Karpas-422 (cell line): Measurements from ENCODE around the gene GPC1. TPM values are rescaled to one million over a fixed set of nuclear protein-coding genes. Genes with fewer than 3 reads are reported as not detected.

Experiments
- DNase-seq: peaks from one replicate; pipeline ENCODE4 v3.0.0-alpha.2; 2015
- H2AFZ ChIP-seq: fragments of 200-600 bp; sonication (generic); 2 replicates; pipeline ENCODE4 v1.6.1; 2014; ENCODE audit warnings: antibody characterized with exemption, low read length, mixed read lengths
- H3K27ac ChIP-seq: fragments of 200-600 bp; sonication (generic); 2 replicates; pipeline ENCODE4 v1.5.1; 2014; ENCODE audit warnings: mild to moderate bottlenecking, low read length, moderate library complexity
- H3K27me3 ChIP-seq: fragments of 200-600 bp; sonication (generic); 2 replicates; pipeline ENCODE4 v1.6.1; 2014; ENCODE audit warnings: low read length, mixed read lengths
- H3K36me3 ChIP-seq: fragments of 200-600 bp; sonication (generic); 2 replicates; pipeline ENCODE4 v1.6.1; 2014; ENCODE audit warnings: low read length, mixed read lengths; ENCODE audit not compliant: insufficient read depth
- H3K4me1 ChIP-seq: fragments of 200-600 bp; sonication (generic); 2 replicates; pipeline ENCODE4 v1.6.1; 2014; ENCODE audit warnings: mild to moderate bottlenecking, low read length, mixed read lengths
- H3K4me2 ChIP-seq: fragments of 200-600 bp; sonication (generic); 2 replicates; pipeline ENCODE4 v1.6.1; 2014; ENCODE audit warnings: low read length, low read depth, mild to moderate bottlenecking; ENCODE audit not compliant: poor library complexity, severe bottlenecking
- H3K4me3 ChIP-seq: fragments of 200-600 bp; sonication (generic); 2 replicates; pipeline ENCODE4 v1.5.1; 2014; ENCODE audit warnings: mild to moderate bottlenecking, antibody characterized with exemption, low read length, mixed read lengths
- H3K79me2 ChIP-seq: fragments of 200-600 bp; sonication (generic); 2 replicates; pipeline ENCODE4 v1.6.1; 2014; ENCODE audit warnings: mild to moderate bottlenecking, low read length, mixed read lengths
- H3K9ac ChIP-seq: fragments of 200-600 bp; sonication (generic); 2 replicates; pipeline ENCODE4 v1.6.0; 2014; ENCODE audit warnings: low read length
- H3K9me2 ChIP-seq: fragments of 200-600 bp; sonication (generic), shearing (Covaris generic); replicated peaks from 2 replicates; pipeline ENCODE4 v1.6.0; 2014; ENCODE audit warnings: mild to moderate bottlenecking, low read length, moderate library complexity; ENCODE audit not compliant: insufficient read depth
- H3K9me3 ChIP-seq: fragments of 300-700, 200-600 bp; sonication (generic); 2 replicates; pipeline ENCODE4 v1.6.1; 2014; ENCODE audit warnings: low read length, mixed read lengths
- H4K20me1 ChIP-seq: fragments of 200-600 bp; sonication (generic); 2 replicates; pipeline ENCODE4 v1.6.1; 2014; ENCODE audit warnings: mild to moderate bottlenecking, antibody characterized with exemption, low read length, low read depth; ENCODE audit not compliant: insufficient read depth
- total RNA-seq: library from RNA; depleted of rRNA; stranded (reverse); fragments of >200 nt; shearing (Covaris generic); gene quantifications from 2 replicates; pipeline ENCODE4 v1.2.3, GENCODE V29; 2014; ENCODE audit warnings: low replicate concordance

Gene GPC1
- total RNA-seq, 1 experiment from 2014 or later = 0.60 TPM

- DNase-seq = no peak
These were observed 18.6 kb upstream of the GPC1 start for GRCh38 chr2:240416821-240417220.

GRCh38 chr2:240418311-240418710 lies 17.2 kb upstream of the GPC1 start:
- H3K79me2 ChIP-seq = no peaks in the 10 kb centered on the region
- H3K9me3 ChIP-seq = peaks cover 24% of the 10 kb centered on the region
- no peaks in the 10 kb centered on the region for H3K9me2 ChIP-seq
- no peak overlapping the region for H2AFZ ChIP-seq
- H4K20me1 ChIP-seq = no peaks in the 10 kb centered on the region
- no peak overlapping the region for H3K4me2 ChIP-seq
- no peaks in the 10 kb centered on the region for H3K36me3 ChIP-seq
- no peak overlapping the region for H3K9ac ChIP-seq
- H3K27ac ChIP-seq = no peak overlapping the region
- H3K4me3 ChIP-seq = no peak overlapping the region
- DNase-seq = no peak
- no peaks in the 10 kb centered on the region for H3K27me3 ChIP-seq
- H3K4me1 ChIP-seq = no peaks in the 10 kb centered on the region

More at GRCh38 chr2:240416821-240417220, 18.6 kb upstream of the GPC1 start:
- Histone ChIP-seq H3K9ac (no peak overlapping the region), H2AFZ (no peak overlapping the region), H3K4me3 (no peak overlapping the region), H3K9me3 (peaks cover 18% of the 10 kb centered on the region), H3K27me3 (no peaks in the 10 kb centered on the region), H3K4me1 (no peaks in the 10 kb centered on the region), H4K20me1 (no peaks in the 10 kb centered on the region), H3K9me2 (no peaks in the 10 kb centered on the region), H3K27ac (no peak overlapping the region), H3K4me2 (no peak overlapping the region), H3K79me2 (no peaks in the 10 kb centered on the region), H3K36me3 (no peaks in the 10 kb centered on the region)

GRCh38 chr2:240419271-240419670 lies 16.2 kb upstream of the GPC1 start:
- Histone ChIP-seq H3K27ac (no peak overlapping the region), H3K27me3 (no peaks in the 10 kb centered on the region), H3K4me1 (no peaks in the 10 kb centered on the region), H2AFZ (no peak overlapping the region), H3K36me3 (no peaks in the 10 kb centered on the region), H4K20me1 (no peaks in the 10 kb centered on the region), H3K9me3 (peaks cover 24% of the 10 kb centered on the region), H3K4me2 (no peak overlapping the region), H3K4me3 (no peak overlapping the region), H3K9ac (no peak overlapping the region), H3K79me2 (no peaks in the 10 kb centered on the region), H3K9me2 (no peaks in the 10 kb centered on the region)
- no peak for DNase-seq

GRCh38 chr2:240419723-240420122 lies 15.7 kb upstream of the GPC1 start:
- no peaks in the 10 kb centered on the region for H3K79me2 ChIP-seq
- H4K20me1 ChIP-seq = no peaks in the 10 kb centered on the region
- H3K27ac ChIP-seq = no peak overlapping the region
- H3K4me2 ChIP-seq = no peak overlapping the region
- no peak overlapping the region for H3K9ac ChIP-seq
- H3K9me3 ChIP-seq = peaks cover 24% of the 10 kb centered on the region
- H3K4me3 ChIP-seq = no peak overlapping the region
- no peaks in the 10 kb centered on the region for H3K9me2 ChIP-seq
- no peaks in the 10 kb centered on the region for H3K27me3 ChIP-seq
- no peaks in the 10 kb centered on the region for H3K36me3 ChIP-seq
- H2AFZ ChIP-seq = no peak overlapping the region
- no peaks in the 10 kb centered on the region for H3K4me1 ChIP-seq
- no peak for DNase-seq

GRCh38 chr2:240420206-240421104 lies 15.0 kb upstream of the GPC1 start:
- Histone ChIP-seq H3K4me2 (no peak overlapping the region), H3K27me3 (no peaks in the 10 kb centered on the region), H3K36me3 (no peaks in the 10 kb centered on the region), H3K9ac (no peak overlapping the region), H2AFZ (no peak overlapping the region), H3K9me3 (peaks cover 24% of the 10 kb centered on the region), H3K9me2 (no peaks in the 10 kb centered on the region), H3K4me3 (no peak overlapping the region), H4K20me1 (no peaks in the 10 kb centered on the region), H3K79me2 (no peaks in the 10 kb centered on the region), H3K27ac (no peak overlapping the region), H3K4me1 (no peaks in the 10 kb centered on the region)
- DNase-seq = no peak

- no peaks in the 10 kb centered on the region for H3K9me2 ChIP-seq
- no peak overlapping the region for H3K9ac ChIP-seq
- no peak overlapping the region for H3K27ac ChIP-seq
- DNase-seq = no peak
- H3K27me3 ChIP-seq = no peaks in the 10 kb centered on the region
- no peaks in the 10 kb centered on the region for H3K4me1 ChIP-seq
- no peaks in the 10 kb centered on the region for H3K79me2 ChIP-seq
- no peaks in the 10 kb centered on the region for H3K36me3 ChIP-seq
- H4K20me1 ChIP-seq = no peaks in the 10 kb centered on the region
- H3K4me3 ChIP-seq = no peak overlapping the region
- H3K4me2 ChIP-seq = no peak overlapping the region
- H3K9me3 ChIP-seq = peaks cover 24% of the 10 kb centered on the region
- no peak overlapping the region for H2AFZ ChIP-seq
These were observed 14.1 kb upstream of the GPC1 start for GRCh38 chr2:240421381-240421780.

- no peaks in the 10 kb centered on the region for H3K79me2 ChIP-seq
- H3K4me1 ChIP-seq = peaks cover 9% of the 10 kb centered on the region
- no peak overlapping the region for H3K9ac ChIP-seq
- H2AFZ ChIP-seq = no peak overlapping the region
- H3K4me2 ChIP-seq = no peak overlapping the region
- H4K20me1 ChIP-seq = no peaks in the 10 kb centered on the region
- peaks cover 24% of the 10 kb centered on the region for H3K9me3 ChIP-seq
- H3K9me2 ChIP-seq = no peaks in the 10 kb centered on the region
- no peak overlapping the region for H3K4me3 ChIP-seq
- no peaks in the 10 kb centered on the region for H3K27me3 ChIP-seq
- DNase-seq = no peak
- no peaks in the 10 kb centered on the region for H3K36me3 ChIP-seq
- no peak overlapping the region for H3K27ac ChIP-seq
These were observed 12.7 kb upstream of the GPC1 start for GRCh38 chr2:240422658-240423329.

GRCh38 chr2:240423788-240424191 lies 11.7 kb upstream of the GPC1 start:
- Histone ChIP-seq H3K4me1 (peaks cover 19% of the 10 kb centered on the region), H3K27ac (no peak overlapping the region), H3K4me3 (no peak overlapping the region), H4K20me1 (no peaks in the 10 kb centered on the region), H3K27me3 (no peaks in the 10 kb centered on the region), H3K36me3 (no peaks in the 10 kb centered on the region), H3K9me3 (peaks cover 20% of the 10 kb centered on the region), H3K9ac (no peak overlapping the region), H3K9me2 (no peaks in the 10 kb centered on the region), H2AFZ (no peak overlapping the region), H3K79me2 (no peaks in the 10 kb centered on the region), H3K4me2 (no peak overlapping the region)
- DNase-seq = no peak
